Measurements from ENCODE around the gene HAP1. TPM values are rescaled to one million over a fixed set of nuclear protein-coding genes. Genes with fewer than 3 reads are reported as not detected.
"Not testable (repeated sequence)": the region's sequence is repeated elsewhere in the genome, so short reads cannot be mapped to it uniquely, and the experiment has no call there.

Gene HAP1
- total RNA-seq, 1 donor from 2014 or later = 0.62 TPM

DNA sequence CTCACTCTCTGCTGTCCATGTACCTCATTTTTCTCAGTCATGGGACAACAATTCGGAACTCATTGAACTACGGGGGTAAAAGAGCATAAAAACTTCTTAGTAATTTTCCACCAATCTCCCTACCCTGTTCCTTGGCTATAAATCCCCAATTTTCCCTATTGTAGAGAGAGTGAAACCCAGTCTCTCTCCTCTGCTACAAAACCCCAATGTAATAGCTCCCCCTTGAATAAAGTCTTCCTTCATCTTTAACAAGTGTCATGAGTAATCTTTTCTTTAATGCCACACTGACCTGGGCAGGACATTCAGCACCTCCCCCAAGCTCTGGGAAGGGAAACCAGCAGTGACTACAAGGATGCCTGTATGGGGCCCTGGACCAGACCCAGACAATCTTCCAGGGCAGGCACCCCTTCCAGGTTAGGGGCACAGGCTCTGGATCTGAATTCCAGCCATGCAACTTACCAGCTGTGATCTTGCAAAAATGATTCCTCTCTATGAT lies 56.0 kb downstream of the HAP1 start:
- H3K27me3 ChIP-seq (ENCODE audit: low read depth) = no peaks in the 10 kb centered on the region
- H3K4me3 ChIP-seq = peak overlapping the region; percentile 47
- no peaks in the 10 kb centered on the region for H3K36me3 ChIP-seq
- H3K4me1 ChIP-seq = peaks cover 33% of the 10 kb centered on the region
- peak; percentile 68 to 69 for ATAC-seq
- intact Hi-C loops (cut with DNase I) = no loop called here
- H3K9me3 ChIP-seq = no peaks in the 10 kb centered on the region
- H3K27ac ChIP-seq = peak overlapping the region; percentile 82
- DNase-seq = no peak
- no peak for TF ChIP-seq CTCF (IDR thresholded peaks at IDR 0.05)

DNA sequence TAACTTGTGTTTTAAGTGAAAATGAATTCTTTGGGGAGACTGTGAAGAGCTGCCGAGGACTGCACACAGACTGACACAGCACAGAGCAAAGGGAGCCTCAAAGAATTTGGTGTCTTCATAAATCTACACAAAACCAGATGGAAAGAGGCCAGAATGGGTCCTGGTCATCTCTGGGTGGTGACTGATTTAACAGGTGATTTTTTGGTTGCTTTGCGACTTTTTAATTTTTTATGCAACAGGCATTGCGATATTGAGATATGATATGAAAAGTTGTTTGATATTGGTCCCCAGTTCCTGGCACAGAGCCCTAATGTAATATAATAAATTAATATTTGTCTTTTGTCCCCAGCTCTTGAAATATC lies 58.4 kb downstream of the HAP1 start:
- H3K36me3 ChIP-seq = no peaks in the 10 kb centered on the region
- no peak for TF ChIP-seq CTCF (IDR thresholded peaks at IDR 0.05)
- H3K27me3 ChIP-seq (ENCODE audit: low read depth) = no peaks in the 10 kb centered on the region
- no peak overlapping the region for H3K4me3 ChIP-seq
- peak overlapping the region; percentile 14 for H3K27ac ChIP-seq
- ATAC-seq (no peak), DNase-seq (no peak)
- peaks cover 33% of the 10 kb centered on the region for H3K4me1 ChIP-seq
- intact Hi-C loops (cut with DNase I) = no loop called here
- H3K9me3 ChIP-seq = no peaks in the 10 kb centered on the region

- ATAC-seq; H3K36me3 ChIP-seq; intact Hi-C loops (cut with DNase I); H3K27me3 ChIP-seq (ENCODE audit: low read depth); DNase-seq; H3K9me3 ChIP-seq; H3K4me3 ChIP-seq: not testable (repeated sequence)
- Histone ChIP-seq H3K27ac (peak overlapping the region; percentile 14), H3K4me1 (peaks cover 33% of the 10 kb centered on the region)
Observed at GRCh38 chr17:41675157-41676057, 59.0 kb downstream of the HAP1 start.

Other genes starting within 250 kb of the HAP1 start
- gene KRT36, start 244.7 kb downstream of the HAP1 start, total RNA-seq = not detected
- 5.2 TPM for gene KRT13, start 229.0 kb downstream of the HAP1 start, total RNA-seq
- 9.0 TPM for gene KRT15, start 215.8 kb downstream of the HAP1 start, total RNA-seq
- gene KRT19, start 206.3 kb downstream of the HAP1 start, total RNA-seq = 212 TPM
- not detected for gene KRT9, start 162.6 kb downstream of the HAP1 start, total RNA-seq
- gene KRT14, start 147.7 kb downstream of the HAP1 start, total RNA-seq = not detected
- gene KRT16, start 121.9 kb downstream of the HAP1 start, total RNA-seq = not detected
- gene KRT17, start 110.1 kb downstream of the HAP1 start, total RNA-seq = 2.6 TPM
- gene EIF1, start 45.8 kb downstream of the HAP1 start, total RNA-seq = 943 TPM
- not detected for gene GAST, start 22.3 kb downstream of the HAP1 start, total RNA-seq
- gene JUP, start 52.1 kb upstream of the HAP1 start, total RNA-seq = 92.5 TPM
- 9.2 TPM for gene P3H4, start 77.3 kb upstream of the HAP1 start, total RNA-seq
- 27.4 TPM for gene FKBP10, start 78.4 kb upstream of the HAP1 start, total RNA-seq
- 32.0 TPM for gene NT5C3B, start 101.6 kb upstream of the HAP1 start, total RNA-seq
- gene KLHL10, start 103.2 kb upstream of the HAP1 start, total RNA-seq = 0.50 TPM
- gene KLHL11, start 130.8 kb upstream of the HAP1 start, total RNA-seq = 12.3 TPM
- gene ACLY, start 184.3 kb upstream of the HAP1 start, total RNA-seq = 105 TPM
- gene ODAD4, start 196.0 kb upstream of the HAP1 start, total RNA-seq = 5.4 TPM
- gene CNP, start 232.2 kb upstream of the HAP1 start, total RNA-seq = 46.3 TPM